ENCODE measurements around the gene RPLP2. TPM values are rescaled to one million over a fixed set of nuclear protein-coding genes. Genes with fewer than 3 reads are reported as not detected.

RPLP2 gene
- total RNA-seq, 1 donor from 2014 or later: 621 TPM

- DNase-seq (ENCODE audit: extremely low read depth, low read depth, low spot score): no peak
These were observed 36.8 kb downstream of the RPLP2 start for GRCh38 chr11:846496-847098.

GRCh38 chr11:847876-848275 is 38.1 kb downstream of the RPLP2 start:
- DNase-seq (ENCODE audit: extremely low read depth, low read depth, low spot score): no peak

GRCh38 chr11:848380-848931 is 38.7 kb downstream of the RPLP2 start:
- DNase-seq (ENCODE audit: extremely low read depth, low read depth, low spot score): no peak

GRCh38 chr11:849104-849824 is 39.5 kb downstream of the RPLP2 start:
- DNase-seq (ENCODE audit: extremely low read depth, low read depth, low spot score): no peak

GRCh38 chr11:849951-850774 is 40.4 kb downstream of the RPLP2 start:
- no peak for DNase-seq (ENCODE audit: extremely low read depth, low read depth, low spot score)

- no peak for DNase-seq (ENCODE audit: extremely low read depth, low read depth, low spot score)
These were observed 41.3 kb downstream of the RPLP2 start for GRCh38 chr11:850775-851763.

GRCh38 chr11:852762-853161 is 43.0 kb downstream of the RPLP2 start:
- no peak for DNase-seq (ENCODE audit: extremely low read depth, low read depth, low spot score)

GRCh38 chr11:853682-854448 is 44.1 kb downstream of the RPLP2 start:
- no peak for DNase-seq (ENCODE audit: extremely low read depth, low read depth, low spot score)

- DNase-seq (ENCODE audit: extremely low read depth, low read depth, low spot score): no peak
These were observed 45.0 kb downstream of the RPLP2 start for GRCh38 chr11:854601-855329.

- no peak for DNase-seq (ENCODE audit: extremely low read depth, low read depth, low spot score)
These were observed 45.5 kb downstream of the RPLP2 start for GRCh38 chr11:855330-855674.

GRCh38 chr11:855796-856195 is 46.0 kb downstream of the RPLP2 start:
- DNase-seq (ENCODE audit: extremely low read depth, low read depth, low spot score): no peak

- no peak for DNase-seq (ENCODE audit: extremely low read depth, low read depth, low spot score)
These were observed 46.6 kb downstream of the RPLP2 start for GRCh38 chr11:856397-856796.

- DNase-seq (ENCODE audit: extremely low read depth, low read depth, low spot score): no peak
These were observed 48.4 kb downstream of the RPLP2 start for GRCh38 chr11:858053-858761.

- no peak for DNase-seq (ENCODE audit: extremely low read depth, low read depth, low spot score)
These were observed 49.1 kb downstream of the RPLP2 start for GRCh38 chr11:858762-859339.

- DNase-seq (ENCODE audit: extremely low read depth, low read depth, low spot score): no peak
These were observed 49.8 kb downstream of the RPLP2 start for GRCh38 chr11:859394-860131.

- no peak for DNase-seq (ENCODE audit: extremely low read depth, low read depth, low spot score)
These were observed 50.7 kb downstream of the RPLP2 start for GRCh38 chr11:860234-861104.
